GM12875 (cell line): ENCODE results near the gene GCNT2.
"Not testable (repeated sequence)": the region's sequence is repeated elsewhere in the genome, so short reads cannot be mapped to it uniquely, and the experiment has no call there.

ENCODE experiments used
- H3K4me3 ChIP-seq: one replicate; pipeline ENCODE4 v1.5.1; 2011; ENCODE audit warnings: low read depth, low read length, control low read depth
- CTCF ChIP-seq: IDR thresholded peaks from 2 replicates; pipeline ENCODE4 v1.5.1; 2011; ENCODE audit warnings: low read depth, mild to moderate bottlenecking, control low read depth, inconsistent platforms, low read length, moderate library complexity, borderline replicate concordance; ENCODE audit not compliant: insufficient read depth

GCNT2 gene

GRCh38 chr6:10580570-10580969 lies 59.4 kb downstream of the GCNT2 start:
- H3K4me3 ChIP-seq: no peak overlapping the region
- no peak for TF ChIP-seq CTCF

GRCh38 chr6:10581402-10581801 lies 60.3 kb downstream of the GCNT2 start:
- not testable (repeated sequence) for H3K4me3 ChIP-seq

- no peak overlapping the region for H3K4me3 ChIP-seq
- no peak for TF ChIP-seq CTCF
Measured at GRCh38 chr6:10582774-10583508, 61.8 kb downstream of the GCNT2 start.

- no peak for TF ChIP-seq CTCF
- H3K4me3 ChIP-seq: no peak overlapping the region
Measured at GRCh38 chr6:10583509-10583901, 62.4 kb downstream of the GCNT2 start.

- no peak overlapping the region for H3K4me3 ChIP-seq
- no peak for TF ChIP-seq CTCF
Measured at GRCh38 chr6:10584607-10585006, 63.5 kb downstream of the GCNT2 start.

GRCh38 chr6:10585209-10585845 lies 64.2 kb downstream of the GCNT2 start:
- H3K4me3 ChIP-seq: no peak overlapping the region
- no peak for TF ChIP-seq CTCF

- no peak for TF ChIP-seq CTCF
- no peak overlapping the region for H3K4me3 ChIP-seq
Measured at GRCh38 chr6:10586302-10586701, 65.2 kb downstream of the GCNT2 start.
